B cell (primary cell): Measurements from ENCODE around the gene EVX1. TPM values are rescaled to one million over a fixed set of nuclear protein-coding genes. Genes with fewer than 3 reads are reported as not detected.

Source experiments
- ATAC-seq: fragments of 200-7000 bp; cut with Tn5 transposase; one replicate; pipeline ENCODE4 v1.10.0; 2021; ENCODE audit warnings: low read depth, mild to moderate bottlenecking, moderate number of reproducible peaks, moderate library complexity
- CTCF ChIA-PET: fragments of 350-600 bp; sonication (Branson Sonifier 250); formaldehyde crosslinking; loops from one replicate; lab custom pipeline; 2021; ENCODE audit warnings: antibody characterized with exemption, inconsistent platforms; lab: Charles Lee
- POLR2A ChIA-PET: fragments of 350-600 bp; sonication (Branson Sonifier 250); formaldehyde crosslinking; loops from one replicate; lab custom pipeline; 2021; ENCODE audit warnings: antibody characterized with exemption; lab: Charles Lee
- DNase-seq: peaks from one replicate; pipeline ENCODE4 v3.0.0; 2013
- H2AFZ ChIP-seq: 2 replicates; pipeline ENCODE4 v1.6.1; 2012; ENCODE audit warnings: mild to moderate bottlenecking, low read depth, low read length; ENCODE audit not compliant: insufficient read depth, poor library complexity, severe bottlenecking
- H3K27ac ChIP-seq, 2 donors: 1 replicate in 1 of 2; 2 replicates in 1 of 2; pipeline ENCODE4 v1.5.1; 2012 to 2013; ENCODE audit warnings: low read length in 2 of 2, mild to moderate bottlenecking in 2 of 2, moderate library complexity in 1 of 2
- H3K27me3 ChIP-seq, 4 experiments: fragments of 200-600 bp in 1 of 4; sonication (generic) in 1 of 4; replicated peaks in 1 of 4; 1 replicate in 2 of 4; 2 replicates in 2 of 4; pipeline versions ENCODE4 v1.6.1 to v1.7.0; 2013 to 2016; ENCODE audit warnings: low read length in 3 of 4, mild to moderate bottlenecking in 2 of 4, mixed read lengths in 1 of 4, moderate library complexity in 1 of 4; ENCODE audit not compliant: insufficient read depth in 4 of 4, control insufficient read depth in 3 of 4; ENCODE audit errors: control extremely low read depth in 1 of 4
- H3K36me3 ChIP-seq, 2 experiments: replicated peaks in 1 of 2; 1 replicate in 1 of 2; 2 replicates in 1 of 2; pipeline versions ENCODE4 v1.6.1 to v1.7.1; 2013; ENCODE audit warnings: low read length in 1 of 2; ENCODE audit not compliant: insufficient read depth in 2 of 2, control insufficient read depth in 1 of 2; ENCODE audit errors: control extremely low read depth in 1 of 2, extremely low read depth in 1 of 2
- H3K4me1 ChIP-seq, 2 donors: fragments of 200-600 bp in 1 of 2; sonication (generic) in 1 of 2; 1 replicate in 1 of 2; 2 replicates in 1 of 2; pipeline versions ENCODE4 v1.5.1 to v1.6.1; 2013 to 2017; ENCODE audit warnings: low read length in 2 of 2; ENCODE audit not compliant: control insufficient read depth in 2 of 2, insufficient read depth in 2 of 2
- H3K4me2 ChIP-seq: replicated peaks from 2 replicates; pipeline ENCODE3; 2012; ENCODE audit warnings: mild to moderate bottlenecking, low read depth, low read length; ENCODE audit not compliant: poor library complexity, severe bottlenecking
- H3K4me3 ChIP-seq, 5 experiments: fragments of 200-600 bp in 1 of 5; sonication (generic) in 1 of 5; 1 replicate in 3 of 5; 2 replicates in 2 of 5; pipeline versions ENCODE4 v1.5.1 to v1.7.0; 2011 to 2016; ENCODE audit warnings: low read length in 4 of 5, mild to moderate bottlenecking in 4 of 5, low read depth in 2 of 5, control low read depth in 1 of 5, moderate library complexity in 1 of 5; ENCODE audit not compliant: insufficient read depth in 1 of 5; ENCODE audit errors: control extremely low read depth in 1 of 5, extremely low read depth in 1 of 5
- H3K79me2 ChIP-seq: fragments of 200-600 bp; sonication (generic); one replicate; pipeline ENCODE4 v1.6.0; 2016; ENCODE audit warnings: low read length; ENCODE audit not compliant: control insufficient read depth, insufficient read depth
- H3K9ac ChIP-seq: fragments of 200-600 bp; sonication (generic); 2 replicates; pipeline ENCODE4 v1.6.1; 2017; ENCODE audit warnings: mild to moderate bottlenecking, low read length, moderate library complexity
- H3K9me3 ChIP-seq, 3 donors: one replicate each; pipeline versions ENCODE4 v1.6.1 to v1.7.1; 2013; ENCODE audit warnings: low read length in 2 of 3; ENCODE audit not compliant: control insufficient read depth in 2 of 3, insufficient read depth in 1 of 3; ENCODE audit errors: control extremely low read depth in 1 of 3
- H4K20me1 ChIP-seq: 2 replicates; pipeline ENCODE4 v1.6.0; 2012; ENCODE audit warnings: mild to moderate bottlenecking, low read length; ENCODE audit not compliant: insufficient read depth, control insufficient read depth, poor library complexity, severe bottlenecking
- H3K27ac Mint-ChIP-seq: one replicate; pipeline ENCODE4 v1.8.0; 2021; ENCODE audit warnings: mixed read lengths
- H3K27me3 Mint-ChIP-seq: one replicate; pipeline ENCODE4 v1.8.0; 2021; ENCODE audit warnings: mixed read lengths
- H3K4me1 Mint-ChIP-seq: one replicate; pipeline ENCODE4 v1.8.0; 2021; ENCODE audit warnings: mixed read lengths
- H3K4me3 Mint-ChIP-seq: one replicate; pipeline ENCODE4 v1.8.0; 2021; ENCODE audit warnings: mixed read lengths
- H3K9me3 Mint-ChIP-seq: one replicate; pipeline ENCODE4 v1.8.0; 2022; ENCODE audit warnings: mixed read lengths; ENCODE audit not compliant: insufficient read depth
- EZH2 ChIP-seq: IDR thresholded peaks from 2 replicates; pipeline ENCODE4 v1.6.1; 2012; ENCODE audit warnings: borderline replicate concordance, low read depth, mild to moderate bottlenecking, moderate library complexity, low read length; ENCODE audit not compliant: insufficient read depth, poor library complexity, severe bottlenecking
- WGBS: methylation state at CpG from one replicate; pipeline ENCODE4 v1.1.5; 2013; ENCODE audit warnings: missing lambda C conversion rate; ENCODE audit not compliant: insufficient coverage; 5-methylcytosine and 5-hydroxymethylcytosine counted together
- intact Hi-C: fragments of 100-400 bp; cut with micrococcal nuclease; formaldehyde crosslinking; loops from one replicate; pipeline ENCODE4 v1.10.0; 2022
- polyA plus RNA-seq: library from polyadenylated mRNA; depleted of rRNA; stranded (reverse); fragments of >200 nt; gene quantifications from 2 replicates; pipeline ENCODE4 v1.2.3, GENCODE V29; 2012
- total RNA-seq, 2 donors: library from RNA; stranded (reverse); fragments of 120-200 nt in 1 of 2; gene quantifications; 1 replicate in 1 of 2; 2 replicates in 1 of 2; pipeline versions ENCODE4 v1.2.3 to v1.2.4, GENCODE V29; 2013 to 2022
- TF ChIP-seq, protein P1 (sequence below): fragments of 200-600 bp; IDR thresholded peaks from one replicate; pipeline ENCODE4 v1.8.0; 2022; ENCODE audit warnings: antibody characterized with exemption, mild to moderate bottlenecking

EVX1 gene
- total and polyA plus RNA-seq, 2 donors (not counting 1 experiment from before 2014, with no cell fraction given): not detected

DNA sequence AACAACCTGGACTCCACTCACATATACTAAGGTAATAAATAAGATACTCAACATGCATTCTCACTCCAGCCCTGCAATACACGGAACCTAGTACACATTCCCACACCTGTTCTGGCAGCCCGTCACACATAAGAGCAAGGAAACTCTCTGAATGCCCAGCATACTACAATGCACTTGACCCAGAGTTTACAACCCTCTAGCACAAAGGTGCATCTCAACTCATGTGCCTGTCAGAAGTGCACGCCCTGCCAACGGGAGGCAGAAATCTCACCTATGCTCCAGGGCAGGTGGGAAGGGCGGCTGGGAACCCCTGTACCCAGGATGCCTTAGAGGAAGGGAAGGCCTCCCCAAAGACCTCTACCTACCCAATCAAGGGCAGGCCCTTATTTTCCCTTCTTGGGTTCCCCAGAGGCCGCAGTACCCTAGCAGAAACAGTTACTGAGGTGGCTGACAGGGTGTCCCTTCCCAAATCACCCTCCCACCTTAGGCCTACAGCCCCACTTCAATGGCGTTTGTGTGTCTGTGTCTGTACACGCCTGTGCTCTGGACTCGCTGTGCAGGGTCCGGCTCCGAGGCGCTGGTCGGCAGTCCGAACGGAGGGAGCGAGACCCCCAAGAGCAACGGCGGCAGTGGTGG, 2.0 kb downstream of the EVX1 start:
- Histone ChIP-seq H3K4me3 (no peak overlapping the region), H3K27me3 (peaks cover 0 to 98% (median 80%) of the 10 kb centered on the region in 4 experiments), H3K4me1 (peaks cover 36 to 71% of the 10 kb centered on the region in 2 donors), H3K27ac (no peak overlapping the region), H3K36me3 (no peaks in the 10 kb centered on the region), H3K9me3 (peaks cover 0 to 87% (median 5%) of the 10 kb centered on the region in 3 donors), H4K20me1 (no peaks in the 10 kb centered on the region), H3K79me2 (no peaks in the 10 kb centered on the region), H2AFZ (no peak overlapping the region), H3K4me2 (no peak overlapping the region), H3K9ac (no peak overlapping the region)
- intact Hi-C loops: loop anchor here (5.0 kb wide), 2 partner anchors 47 to 1392 kb away; no protein-coding TSS in a partner anchor
- ChIA-PET POLR2A (no interaction called here), CTCF (interaction anchor here (1.3 kb wide), 1 partner anchor 34 kb away, joined by 3 read pairs; no protein-coding TSS in a partner anchor)
- peak overlapping the region; percentile 26 for H3K27ac Mint-ChIP-seq
- H3K9me3 Mint-ChIP-seq: no peaks in the 10 kb centered on the region
- H3K27me3 Mint-ChIP-seq: peaks cover 77% of the 10 kb centered on the region
- DNase-seq (peak; percentile 34), ATAC-seq (no peak)
- no peak for TF ChIP-seq EZH2
- 20% methylated on average over 17 of the region's 18 CpGs for WGBS
- H3K4me3 Mint-ChIP-seq: no peak overlapping the region
- H3K4me1 Mint-ChIP-seq: peaks cover 30% of the 10 kb centered on the region

DNA sequence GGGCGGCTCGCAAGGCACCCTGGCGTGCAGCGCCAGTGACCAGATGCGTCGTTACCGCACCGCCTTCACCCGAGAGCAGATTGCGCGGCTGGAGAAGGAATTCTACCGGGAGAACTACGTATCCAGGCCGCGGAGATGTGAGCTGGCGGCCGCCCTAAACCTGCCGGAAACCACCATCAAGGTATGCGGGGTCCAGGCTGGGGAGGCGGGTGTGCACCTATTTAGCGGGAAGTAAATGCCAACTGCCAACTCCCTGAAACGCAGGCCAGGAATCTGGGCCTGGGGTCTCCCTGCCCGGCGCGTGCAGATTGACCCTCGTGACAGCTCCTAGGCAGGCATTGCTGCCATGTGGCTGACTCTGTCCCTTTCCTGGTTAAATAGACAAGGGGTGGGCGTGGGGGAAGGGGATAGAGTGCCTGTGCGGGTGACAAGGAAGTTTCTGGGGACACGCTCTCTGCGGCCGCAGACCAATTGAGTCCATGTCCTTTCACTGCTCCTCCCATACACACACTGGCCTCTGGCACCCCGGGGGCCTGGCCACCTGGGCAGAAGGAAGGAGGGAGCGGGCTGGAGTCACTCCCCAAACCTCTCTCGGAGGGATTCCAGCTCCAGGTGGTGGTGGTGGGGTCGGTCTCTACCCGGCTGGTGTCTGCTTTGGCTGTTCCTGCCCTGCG, 2.7 kb downstream of the EVX1 start:
- Histone ChIP-seq H2AFZ (no peak overlapping the region), H3K27me3 (peaks cover 0 to 98% (median 83%) of the 10 kb centered on the region in 4 experiments), H3K4me3 (no peak overlapping the region), H4K20me1 (no peaks in the 10 kb centered on the region), H3K4me2 (peak overlapping the region; percentile 52), H3K79me2 (no peaks in the 10 kb centered on the region), H3K9ac (no peak overlapping the region), H3K4me1 (peaks cover 35 to 71% of the 10 kb centered on the region in 2 donors), H3K36me3 (no peaks in the 10 kb centered on the region), H3K27ac (no peak overlapping the region), H3K9me3 (peaks cover 0 to 88% (median 5%) of the 10 kb centered on the region in 3 donors)
- TF ChIP-seq, protein P1, sequence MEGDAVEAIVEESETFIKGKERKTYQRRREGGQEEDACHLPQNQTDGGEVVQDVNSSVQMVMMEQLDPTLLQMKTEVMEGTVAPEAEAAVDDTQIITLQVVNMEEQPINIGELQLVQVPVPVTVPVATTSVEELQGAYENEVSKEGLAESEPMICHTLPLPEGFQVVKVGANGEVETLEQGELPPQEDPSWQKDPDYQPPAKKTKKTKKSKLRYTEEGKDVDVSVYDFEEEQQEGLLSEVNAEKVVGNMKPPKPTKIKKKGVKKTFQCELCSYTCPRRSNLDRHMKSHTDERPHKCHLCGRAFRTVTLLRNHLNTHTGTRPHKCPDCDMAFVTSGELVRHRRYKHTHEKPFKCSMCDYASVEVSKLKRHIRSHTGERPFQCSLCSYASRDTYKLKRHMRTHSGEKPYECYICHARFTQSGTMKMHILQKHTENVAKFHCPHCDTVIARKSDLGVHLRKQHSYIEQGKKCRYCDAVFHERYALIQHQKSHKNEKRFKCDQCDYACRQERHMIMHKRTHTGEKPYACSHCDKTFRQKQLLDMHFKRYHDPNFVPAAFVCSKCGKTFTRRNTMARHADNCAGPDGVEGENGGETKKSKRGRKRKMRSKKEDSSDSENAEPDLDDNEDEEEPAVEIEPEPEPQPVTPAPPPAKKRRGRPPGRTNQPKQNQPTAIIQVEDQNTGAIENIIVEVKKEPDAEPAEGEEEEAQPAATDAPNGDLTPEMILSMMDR: no peak
- no peak for TF ChIP-seq EZH2
- H3K4me3 Mint-ChIP-seq: peak overlapping the region; percentile 10
- no peak for ATAC-seq
- H3K27me3 Mint-ChIP-seq: peaks cover 78% of the 10 kb centered on the region
- 11% methylated on average over 30 of the region's 37 CpGs for WGBS
- POLR2A ChIA-PET: no interaction called here
- peaks cover 31% of the 10 kb centered on the region for H3K4me1 Mint-ChIP-seq
- intact Hi-C loops: no loop called here
- H3K9me3 Mint-ChIP-seq: no peaks in the 10 kb centered on the region
- peak; percentile 37 for DNase-seq
- CTCF ChIA-PET: interaction anchor here (1.3 kb wide), 1 partner anchor 34 kb away, joined by 3 read pairs; no protein-coding TSS in a partner anchor
- peak overlapping the region; percentile 26 for H3K27ac Mint-ChIP-seq
